Measurements from ENCODE around the gene MGAT5B.

- TF ChIP-seq POLR2AphosphoS5 (IDR thresholded peaks at IDR 0.05) (no peak), CTCF (IDR thresholded peaks at IDR 0.05) (no peak)
Observed at GRCh38 chr17:76969598-76970172, 101.5 kb downstream of the MGAT5B start.

Measured in stomach (tissue), 4 donors.